ENCODE results near the gene IQGAP2.

IQGAP2 gene

DNA sequence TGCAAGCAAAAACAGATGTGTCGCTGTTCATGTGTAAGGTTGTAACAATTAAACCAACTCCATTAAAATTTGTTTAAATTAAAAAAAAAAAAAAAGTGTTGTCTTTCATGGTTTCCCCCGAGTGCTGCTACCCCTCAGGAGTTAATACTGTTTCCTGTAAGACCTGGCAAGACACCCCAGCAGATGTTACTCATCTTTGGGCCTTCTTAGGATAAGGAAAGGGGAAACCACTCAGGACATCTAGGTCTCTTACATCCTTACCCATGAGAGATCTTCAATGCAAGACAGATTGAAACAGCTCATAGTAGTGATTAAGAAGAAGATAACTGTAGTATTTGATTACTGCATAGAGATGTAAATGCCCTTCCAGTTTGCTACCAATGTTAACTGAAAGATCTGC is 279.3 kb downstream of the IQGAP2 start:
- DNase-seq (ENCODE audit: low read depth), result no peak
- TF ChIP-seq CTCF (IDR thresholded peaks at IDR 0.05; ENCODE audit: low read depth, low read length, missing control alignments), result no peak
- no peak overlapping the region for H3K4me3 ChIP-seq (ENCODE audit: low read depth, low read length)
- in situ Hi-C loops (cut with HindIII; ENCODE audit: low sequenced_read_pairs), result no loop called here

GRCh38 chr5:76683816-76684731 is 281.0 kb downstream of the IQGAP2 start:
- no peak for TF ChIP-seq CTCF (IDR thresholded peaks at IDR 0.05; ENCODE audit: low read depth, low read length, missing control alignments)

DNA sequence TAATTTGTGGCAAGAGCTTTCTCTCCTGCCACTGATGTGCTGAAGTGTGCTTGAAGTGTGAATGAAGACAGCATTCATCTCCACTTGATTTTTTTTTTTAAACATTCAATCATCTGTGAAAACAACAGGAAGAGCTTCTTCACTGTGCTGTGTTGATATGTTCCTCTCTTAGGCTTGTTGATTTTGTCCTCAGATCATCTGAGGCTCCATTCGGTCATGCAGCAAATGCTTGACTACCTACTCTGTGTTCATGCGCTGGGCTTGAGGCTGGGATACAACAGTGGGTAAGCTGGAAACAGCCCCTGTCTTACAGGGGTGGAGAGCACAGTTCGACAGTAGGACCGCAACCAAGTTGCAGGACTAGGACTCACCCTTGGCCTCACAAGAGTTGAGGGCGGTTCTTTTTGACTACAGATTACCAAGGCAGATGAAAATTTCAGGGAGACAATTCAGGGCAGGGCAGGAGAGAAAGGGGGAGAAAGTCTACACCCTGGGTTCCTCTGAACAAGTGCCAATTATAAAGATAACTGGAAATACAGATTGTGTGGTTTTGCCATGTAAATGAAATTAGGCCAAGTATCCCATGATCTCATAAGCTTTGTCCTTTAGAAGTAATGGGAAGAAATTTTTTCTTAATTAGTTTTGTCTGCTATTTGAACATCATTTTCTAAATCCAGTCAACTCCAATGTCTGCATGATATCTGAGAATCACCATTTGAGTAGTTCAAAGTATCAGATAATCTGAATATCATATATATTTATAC is 281.9 kb downstream of the IQGAP2 start:
- H3K4me3 ChIP-seq (ENCODE audit: low read depth, low read length), result no peak overlapping the region
- in situ Hi-C loops (cut with HindIII; ENCODE audit: low sequenced_read_pairs), result no loop called here
- DNase-seq (ENCODE audit: low read depth), result no peak
- TF ChIP-seq CTCF (IDR thresholded peaks at IDR 0.05; ENCODE audit: low read depth, low read length, missing control alignments), result no peak

More at GRCh38 chr5:76683816-76684731, 281.0 kb downstream of the IQGAP2 start:
- in situ Hi-C loops (cut with HindIII; ENCODE audit: low sequenced_read_pairs), result no loop called here
- no peak for DNase-seq (ENCODE audit: low read depth)
- no peak overlapping the region for H3K4me3 ChIP-seq (ENCODE audit: low read depth, low read length)

DNA sequence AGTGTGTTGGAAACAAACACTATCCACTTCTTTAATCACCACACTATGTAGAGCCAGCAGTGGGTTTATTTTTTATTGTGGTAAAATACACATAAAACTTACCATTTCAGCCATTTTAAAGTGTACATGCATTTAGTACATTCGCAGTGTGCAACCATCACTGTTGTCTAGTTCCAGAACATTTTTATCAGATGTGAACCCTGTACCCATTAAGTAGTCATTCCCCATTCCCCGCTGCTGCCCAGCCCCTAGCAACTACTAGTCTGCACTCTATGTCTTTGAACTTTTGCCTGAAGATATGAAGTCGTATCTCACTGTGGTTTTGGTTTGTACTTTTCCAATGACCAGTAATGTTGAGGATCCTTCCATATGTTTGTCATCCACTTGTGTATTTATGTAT is 282.6 kb downstream of the IQGAP2 start:
- TF ChIP-seq CTCF (IDR thresholded peaks at IDR 0.05; ENCODE audit: low read depth, low read length, missing control alignments), result no peak
- no peak for DNase-seq (ENCODE audit: low read depth)
- H3K4me3 ChIP-seq (ENCODE audit: low read depth, low read length), result no peak overlapping the region
- in situ Hi-C loops (cut with HindIII; ENCODE audit: low sequenced_read_pairs), result no loop called here

DNA sequence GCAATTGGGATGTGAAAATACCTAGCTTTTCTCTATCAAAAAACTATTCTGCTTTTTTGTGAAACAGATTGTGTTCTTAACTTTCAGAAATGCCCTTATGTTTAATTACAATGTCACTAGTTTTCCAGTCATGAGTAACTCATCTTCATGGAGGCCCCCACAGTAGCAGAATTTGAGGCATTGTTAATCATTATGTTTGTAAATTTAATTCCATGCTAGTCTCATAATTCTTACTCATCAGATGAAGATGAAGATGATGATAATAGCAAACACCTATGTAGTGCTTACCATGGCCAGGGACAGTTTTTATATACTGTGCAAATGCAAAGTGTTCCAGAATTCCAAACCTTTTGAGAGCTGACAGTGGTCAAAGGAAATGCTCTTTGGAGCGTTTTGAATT is 285.1 kb downstream of the IQGAP2 start:
- in situ Hi-C loops (cut with HindIII; ENCODE audit: low sequenced_read_pairs), result no loop called here
- TF ChIP-seq CTCF (IDR thresholded peaks at IDR 0.05; ENCODE audit: low read depth, low read length, missing control alignments), result no peak
- DNase-seq (ENCODE audit: low read depth), result no peak
- H3K4me3 ChIP-seq (ENCODE audit: low read depth, low read length), result no peak overlapping the region

DNA sequence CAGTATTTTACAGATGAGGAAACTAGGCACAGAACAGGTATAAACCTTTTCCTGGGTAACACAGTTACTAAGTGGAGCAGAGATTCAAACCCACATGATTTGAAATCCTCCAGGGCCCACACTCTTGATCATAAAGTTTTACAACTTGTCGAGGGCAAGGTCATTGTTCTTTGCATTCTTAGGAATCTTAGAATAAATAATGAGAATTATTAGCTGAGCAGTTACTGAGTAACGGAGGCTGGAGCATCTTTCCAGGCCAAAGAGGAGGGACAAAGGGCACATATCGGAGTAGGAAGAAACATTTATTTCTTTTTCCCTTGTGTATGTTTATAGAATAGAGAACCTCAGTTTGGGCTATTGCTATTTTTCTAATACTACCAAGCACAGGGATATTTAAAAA is 285.8 kb downstream of the IQGAP2 start:
- DNase-seq (ENCODE audit: low read depth), result no peak
- in situ Hi-C loops (cut with HindIII; ENCODE audit: low sequenced_read_pairs), result no loop called here
- TF ChIP-seq CTCF (IDR thresholded peaks at IDR 0.05; ENCODE audit: low read depth, low read length, missing control alignments), result no peak
- H3K4me3 ChIP-seq (ENCODE audit: low read depth, low read length), result no peak overlapping the region

Measured in astrocyte of the cerebellum (primary cell).